OCI-LY7 (cell line): ENCODE data around the gene BIVM.

Source experiments
- CTCF ChIP-seq: fragments of 200-600 bp; sonication (generic); conservative IDR thresholded peaks from 2 replicates; pipeline ENCODE4 v1.5.1; 2014; ENCODE audit warnings: mild to moderate bottlenecking, antibody characterized with exemption, low read length, moderate library complexity, mixed read lengths
- EZH2phosphoT487 ChIP-seq: fragments of 200-600 bp; sonication (generic); IDR thresholded peaks from 2 replicates; pipeline ENCODE4 v1.6.1; 2018; ENCODE audit warnings: low read depth, borderline replicate concordance, mild to moderate bottlenecking, mixed run types, antibody characterized with exemption, low read length, moderate library complexity, mixed read lengths

GRCh38 chr13:102863590-102863989 lies 64.7 kb downstream of the BIVM start:
- TF ChIP-seq CTCF (no peak), EZH2phosphoT487 (no peak)
